Fibroblast of villous mesenchyme (primary cell): ENCODE measurements around the gene MYCL. TPM values are rescaled to one million over a fixed set of nuclear protein-coding genes. Genes with fewer than 3 reads are reported as not detected.

ENCODE experiments used
- DNase-seq: peaks from one replicate; pipeline ENCODE4 v3.0.0-alpha.2; 2010; ENCODE audit warnings: low read depth
- H3K4me3 ChIP-seq: 2 replicates; pipeline ENCODE4 v1.5.1; 2011; ENCODE audit warnings: low read depth, mild to moderate bottlenecking, low read length
- CTCF ChIP-seq: IDR thresholded peaks from 2 replicates; pipeline ENCODE4 v1.5.1; 2012; ENCODE audit warnings: low read depth, mild to moderate bottlenecking, low read length; ENCODE audit not compliant: insufficient read depth
- total RNA-seq: library from RNA; depleted of rRNA; stranded (reverse); fragments of >200 nt; gene quantifications from 2 replicates; pipeline ENCODE4 v1.2.3, GENCODE V29; 2012

The MYCL gene
- total RNA-seq, 1 donor = not detected

GRCh38 chr1:39861003-39861402, 40.7 kb downstream of the MYCL start:
- no peak for TF ChIP-seq CTCF
- no peak overlapping the region for H3K4me3 ChIP-seq
- no peak for DNase-seq

GRCh38 chr1:39859859-39860812, 41.6 kb downstream of the MYCL start:
- DNase-seq = no peak
- no peak for TF ChIP-seq CTCF

GRCh38 chr1:39858315-39858714, 43.4 kb downstream of the MYCL start:
- TF ChIP-seq CTCF = no peak
- H3K4me3 ChIP-seq = no peak overlapping the region

More at GRCh38 chr1:39859859-39860812, 41.6 kb downstream of the MYCL start:
- H3K4me3 ChIP-seq = no peak overlapping the region

GRCh38 chr1:39857126-39857878, 44.4 kb downstream of the MYCL start:
- no peak overlapping the region for H3K4me3 ChIP-seq
- DNase-seq = no peak
- no peak for TF ChIP-seq CTCF

More at GRCh38 chr1:39858315-39858714, 43.4 kb downstream of the MYCL start:
- no peak for DNase-seq

GRCh38 chr1:39854738-39855137, 47.0 kb downstream of the MYCL start:
- DNase-seq = no peak
- TF ChIP-seq CTCF = no peak

GRCh38 chr1:39854314-39854713, 47.4 kb downstream of the MYCL start:
- no peak for DNase-seq
- no peak overlapping the region for H3K4me3 ChIP-seq

More at GRCh38 chr1:39854738-39855137, 47.0 kb downstream of the MYCL start:
- H3K4me3 ChIP-seq = no peak overlapping the region

More at GRCh38 chr1:39854314-39854713, 47.4 kb downstream of the MYCL start:
- TF ChIP-seq CTCF = no peak
